Measurements from ENCODE around the gene TBXA2R.

TBXA2R gene

GRCh38 chr19:3613818-3614661 is 7.4 kb upstream of the TBXA2R start:
- Histone ChIP-seq H3K9ac (ENCODE audit: low read length in 5 of 5) (no peak overlapping the region), H3K4me1 (ENCODE audit: control insufficient read depth in 5 of 5, insufficient read depth in 5 of 5, low read length in 5 of 5) (peaks cover 0 to 26% (median 17%) of the 10 kb centered on the region in 5 donors), H3K36me3 (ENCODE audit: control insufficient read depth in 5 of 5, insufficient read depth in 5 of 5, low read length in 5 of 5) (peaks cover 0 to 58% (median 35%) of the 10 kb centered on the region in 5 donors), H3K27me3 (ENCODE audit: control insufficient read depth in 5 of 5, insufficient read depth in 4 of 5, low read length in 5 of 5) (no peaks in the 10 kb centered on the region), H3K9me3 (ENCODE audit: control insufficient read depth in 5 of 5, low read length in 5 of 5) (peaks cover 0 to 2% (median 0%) of the 10 kb centered on the region in 5 donors), H3K27ac (ENCODE audit: low read depth, low read length) (no peak overlapping the region), H3K4me3 (ENCODE audit: low read depth in 1 of 5, low read length in 5 of 5) (no peak overlapping the region)

- H3K27me3 ChIP-seq (ENCODE audit: control insufficient read depth in 5 of 5, insufficient read depth in 4 of 5, low read length in 5 of 5) = no peaks in the 10 kb centered on the region
- H3K9ac ChIP-seq (ENCODE audit: low read length in 5 of 5) = no peak overlapping the region
- no peak overlapping the region for H3K4me3 ChIP-seq (ENCODE audit: low read depth in 1 of 5, low read length in 5 of 5)
- H3K27ac ChIP-seq (ENCODE audit: low read depth, low read length) = no peak overlapping the region
- H3K4me1 ChIP-seq (ENCODE audit: control insufficient read depth in 5 of 5, insufficient read depth in 5 of 5, low read length in 5 of 5) = peaks cover 0 to 31% (median 18%) of the 10 kb centered on the region in 5 donors
- H3K9me3 ChIP-seq (ENCODE audit: control insufficient read depth in 5 of 5, low read length in 5 of 5) = peaks cover 0 to 2% (median 0%) of the 10 kb centered on the region in 5 donors
- H3K36me3 ChIP-seq (ENCODE audit: control insufficient read depth in 5 of 5, insufficient read depth in 5 of 5, low read length in 5 of 5) = peaks cover 0 to 56% (median 35%) of the 10 kb centered on the region in 5 donors
Observed at GRCh38 chr19:3612901-3613741, 6.4 kb upstream of the TBXA2R start.

DNA sequence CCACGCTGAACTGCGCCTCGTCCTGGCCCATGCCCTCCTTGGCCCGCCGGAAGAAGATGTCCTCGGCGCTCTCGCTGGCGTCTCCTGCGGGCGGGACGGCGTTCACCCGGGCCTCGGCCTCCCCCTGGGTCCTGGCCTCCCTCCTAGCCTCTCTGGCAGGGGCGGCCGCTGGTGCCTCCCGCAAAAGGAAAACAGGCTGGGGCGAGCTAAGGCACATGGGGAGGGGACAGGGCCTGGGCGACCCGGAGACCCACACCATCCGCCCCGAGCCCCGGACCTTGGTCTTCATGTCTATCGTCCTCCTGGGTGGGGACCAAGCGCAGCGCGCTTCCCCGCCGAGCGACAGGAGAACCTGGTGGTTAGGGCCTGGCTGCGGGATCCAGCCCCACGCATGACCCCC is 5.7 kb upstream of the TBXA2R start:
- Histone ChIP-seq H3K4me1 (ENCODE audit: control insufficient read depth in 5 of 5, insufficient read depth in 5 of 5, low read length in 5 of 5) (peaks cover 0 to 34% (median 25%) of the 10 kb centered on the region in 5 donors), H3K36me3 (ENCODE audit: control insufficient read depth in 5 of 5, insufficient read depth in 5 of 5, low read length in 5 of 5) (peaks cover 0 to 51% (median 35%) of the 10 kb centered on the region in 5 donors), H3K27me3 (ENCODE audit: control insufficient read depth in 5 of 5, insufficient read depth in 4 of 5, low read length in 5 of 5) (peaks cover 0 to 7% (median 3%) of the 10 kb centered on the region in 5 donors), H3K27ac (ENCODE audit: low read depth, low read length) (no peak overlapping the region), H3K4me3 (ENCODE audit: low read depth in 1 of 5, low read length in 5 of 5) (no peak overlapping the region), H3K9ac (ENCODE audit: low read length in 5 of 5) (no peak overlapping the region), H3K9me3 (ENCODE audit: control insufficient read depth in 5 of 5, low read length in 5 of 5) (peaks cover 0 to 2% (median 0%) of the 10 kb centered on the region in 5 donors)

- Histone ChIP-seq H3K4me3 (ENCODE audit: low read depth in 1 of 5, low read length in 5 of 5) (no peak overlapping the region), H3K27ac (ENCODE audit: low read depth, low read length) (no peak overlapping the region), H3K9me3 (ENCODE audit: control insufficient read depth in 5 of 5, low read length in 5 of 5) (peaks cover 0 to 2% (median 0%) of the 10 kb centered on the region in 5 donors), H3K27me3 (ENCODE audit: control insufficient read depth in 5 of 5, insufficient read depth in 4 of 5, low read length in 5 of 5) (peaks cover 0 to 9% (median 3%) of the 10 kb centered on the region in 5 donors), H3K4me1 (ENCODE audit: control insufficient read depth in 5 of 5, insufficient read depth in 5 of 5, low read length in 5 of 5) (peaks cover 0 to 39% (median 30%) of the 10 kb centered on the region in 5 donors), H3K9ac (ENCODE audit: low read length in 5 of 5) (no peak overlapping the region), H3K36me3 (ENCODE audit: control insufficient read depth in 5 of 5, insufficient read depth in 5 of 5, low read length in 5 of 5) (peaks cover 0 to 48% (median 32%) of the 10 kb centered on the region in 5 donors)
Observed at GRCh38 chr19:3611841-3612240, 5.2 kb upstream of the TBXA2R start.

GRCh38 chr19:3610745-3611717 is 4.4 kb upstream of the TBXA2R start:
- H3K36me3 ChIP-seq (ENCODE audit: control insufficient read depth in 5 of 5, insufficient read depth in 5 of 5, low read length in 5 of 5) = peaks cover 0 to 45% (median 32%) of the 10 kb centered on the region in 5 donors
- no peak overlapping the region for H3K27ac ChIP-seq (ENCODE audit: low read depth, low read length)
- peaks cover 1 to 10% (median 4%) of the 10 kb centered on the region in 5 donors for H3K27me3 ChIP-seq (ENCODE audit: control insufficient read depth in 5 of 5, insufficient read depth in 4 of 5, low read length in 5 of 5)
- H3K9me3 ChIP-seq (ENCODE audit: control insufficient read depth in 5 of 5, low read length in 5 of 5) = peaks cover 0 to 2% (median 0%) of the 10 kb centered on the region in 5 donors
- no peak overlapping the region for H3K4me3 ChIP-seq (ENCODE audit: low read depth in 1 of 5, low read length in 5 of 5)
- no peak overlapping the region for H3K9ac ChIP-seq (ENCODE audit: low read length in 5 of 5)
- peaks cover 0 to 46% (median 38%) of the 10 kb centered on the region in 5 donors for H3K4me1 ChIP-seq (ENCODE audit: control insufficient read depth in 5 of 5, insufficient read depth in 5 of 5, low read length in 5 of 5)

DNA sequence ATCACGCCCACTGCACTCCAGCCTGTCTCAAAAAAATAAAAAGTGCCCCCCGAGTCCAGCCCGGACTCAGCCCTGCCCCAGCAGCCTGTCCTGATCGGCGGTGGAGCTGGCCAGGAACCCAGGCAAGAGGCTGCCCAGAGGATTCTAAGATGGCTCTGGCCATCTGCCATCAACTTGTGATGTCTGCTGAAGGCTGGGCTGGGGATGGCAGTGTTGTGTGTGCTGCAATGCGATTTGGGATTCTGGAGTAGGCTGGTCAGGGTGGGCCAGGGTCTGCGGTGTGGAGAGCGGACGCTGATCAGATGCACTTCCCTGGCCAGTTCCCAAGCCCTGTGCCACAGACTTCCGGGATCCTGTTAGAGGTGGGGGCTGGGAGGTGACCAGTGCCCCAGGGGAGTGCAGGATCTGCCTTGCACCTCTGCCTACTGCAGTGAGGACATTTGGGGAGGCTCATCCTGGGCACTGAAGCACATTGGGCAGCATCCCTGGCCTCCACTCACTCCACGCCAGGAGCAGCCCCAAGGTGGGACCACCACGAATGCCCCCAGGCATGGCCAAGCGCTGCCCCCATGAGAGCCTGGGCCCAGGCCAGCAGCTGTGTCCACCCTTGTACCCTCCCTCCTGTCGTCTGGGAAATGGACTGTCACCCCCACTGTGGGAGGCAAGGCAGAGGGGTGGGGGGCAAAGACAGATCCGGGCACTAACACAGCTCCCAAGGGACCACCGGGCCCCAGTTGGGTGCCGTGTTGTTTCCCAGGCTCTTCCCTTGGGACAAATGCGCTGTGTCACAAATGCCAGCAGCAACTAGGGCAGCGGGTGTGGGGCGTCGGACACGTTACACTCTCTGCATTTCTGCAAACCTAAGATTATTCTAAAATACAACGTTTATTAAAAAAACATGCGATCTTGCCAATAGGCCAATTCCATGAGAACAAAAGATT is 3.4 kb upstream of the TBXA2R start:
- H3K4me3 ChIP-seq (ENCODE audit: low read depth in 1 of 5, low read length in 5 of 5) = no peak overlapping the region
- H3K9ac ChIP-seq (ENCODE audit: low read length in 5 of 5) = no peak overlapping the region
- peaks cover 6 to 17% (median 12%) of the 10 kb centered on the region in 5 donors for H3K27me3 ChIP-seq (ENCODE audit: control insufficient read depth in 5 of 5, insufficient read depth in 4 of 5, low read length in 5 of 5)
- peaks cover 0 to 36% (median 26%) of the 10 kb centered on the region in 5 donors for H3K36me3 ChIP-seq (ENCODE audit: control insufficient read depth in 5 of 5, insufficient read depth in 5 of 5, low read length in 5 of 5)
- peak overlapping the region; percentile 54 for H3K27ac ChIP-seq (ENCODE audit: low read depth, low read length)
- H3K4me1 ChIP-seq (ENCODE audit: control insufficient read depth in 5 of 5, insufficient read depth in 5 of 5, low read length in 5 of 5) = peaks cover 0 to 56% (median 44%) of the 10 kb centered on the region in 5 donors
- peaks cover 0 to 2% (median 0%) of the 10 kb centered on the region in 5 donors for H3K9me3 ChIP-seq (ENCODE audit: control insufficient read depth in 5 of 5, low read length in 5 of 5)

DNA sequence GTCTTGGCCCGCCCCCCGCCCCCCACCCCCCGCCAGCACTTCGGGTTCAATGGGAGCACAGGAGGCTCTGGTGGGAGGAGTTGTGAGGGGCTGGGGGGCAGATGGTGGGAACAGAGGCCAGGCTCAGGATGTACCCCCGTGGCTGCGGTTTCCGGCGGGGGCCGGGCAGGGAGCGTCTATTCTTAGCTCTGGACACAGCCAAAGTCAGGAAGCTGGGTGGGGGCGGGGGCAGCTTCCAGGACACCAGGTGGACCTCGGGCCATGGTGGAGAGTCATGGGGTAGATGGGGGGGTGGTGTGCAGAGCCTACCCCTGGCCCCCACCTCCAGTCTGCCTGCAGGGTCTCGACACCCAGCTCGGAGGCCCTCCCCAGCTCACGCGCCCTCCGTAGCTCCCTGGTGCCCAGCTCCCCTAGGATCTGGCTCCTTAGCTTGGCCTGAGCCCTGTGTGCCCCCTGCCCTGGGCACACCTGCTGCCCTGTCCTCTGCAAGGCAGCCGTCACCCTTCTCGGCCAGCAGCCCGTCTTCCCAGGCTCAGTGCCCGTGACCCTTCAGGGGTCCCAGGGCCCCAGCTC is 2.2 kb upstream of the TBXA2R start:
- H3K4me3 ChIP-seq (ENCODE audit: low read depth in 1 of 5, low read length in 5 of 5) = no peak overlapping the region
- H3K27me3 ChIP-seq (ENCODE audit: control insufficient read depth in 5 of 5, insufficient read depth in 4 of 5, low read length in 5 of 5) = peaks cover 6 to 26% (median 15%) of the 10 kb centered on the region in 5 donors
- H3K9ac ChIP-seq (ENCODE audit: low read length in 5 of 5) = no peak overlapping the region
- peak overlapping the region; percentile 54 for H3K27ac ChIP-seq (ENCODE audit: low read depth, low read length)
- peaks cover 0 to 2% (median 0%) of the 10 kb centered on the region in 5 donors for H3K9me3 ChIP-seq (ENCODE audit: control insufficient read depth in 5 of 5, low read length in 5 of 5)
- H3K4me1 ChIP-seq (ENCODE audit: control insufficient read depth in 5 of 5, insufficient read depth in 5 of 5, low read length in 5 of 5) = peaks cover 0 to 62% (median 44%) of the 10 kb centered on the region in 5 donors
- H3K36me3 ChIP-seq (ENCODE audit: control insufficient read depth in 5 of 5, insufficient read depth in 5 of 5, low read length in 5 of 5) = peaks cover 0 to 30% (median 25%) of the 10 kb centered on the region in 5 donors

GRCh38 chr19:3608079-3608641 is 1.5 kb upstream of the TBXA2R start:
- Histone ChIP-seq H3K4me1 (ENCODE audit: control insufficient read depth in 5 of 5, insufficient read depth in 5 of 5, low read length in 5 of 5) (peaks cover 0 to 66% (median 44%) of the 10 kb centered on the region in 5 donors), H3K27me3 (ENCODE audit: control insufficient read depth in 5 of 5, insufficient read depth in 4 of 5, low read length in 5 of 5) (peaks cover 6 to 26% (median 15%) of the 10 kb centered on the region in 5 donors), H3K4me3 (ENCODE audit: low read depth in 1 of 5, low read length in 5 of 5) (peak overlapping the region in 1 of 5 donors; percentile 0), H3K27ac (ENCODE audit: low read depth, low read length) (peak overlapping the region; percentile 73), H3K9me3 (ENCODE audit: control insufficient read depth in 5 of 5, low read length in 5 of 5) (peaks cover 0 to 2% (median 0%) of the 10 kb centered on the region in 5 donors), H3K36me3 (ENCODE audit: control insufficient read depth in 5 of 5, insufficient read depth in 5 of 5, low read length in 5 of 5) (peaks cover 0 to 23% (median 18%) of the 10 kb centered on the region in 5 donors), H3K9ac (ENCODE audit: low read length in 5 of 5) (peak overlapping the region in 1 of 5 donors; percentile 31)

Data from subcutaneous abdominal adipose tissue (tissue), 5 donors.